Fibroblast of pulmonary artery (primary cell): ENCODE results near the gene EGF.
"Not testable (repeated sequence)": the region's sequence is repeated elsewhere in the genome, so short reads cannot be mapped to it uniquely, and the experiment has no call there.

Experiments
- DNase-seq: peaks from one replicate; pipeline ENCODE4 v3.0.0-alpha.2; 2010; ENCODE audit warnings: low read depth
- H3K4me3 ChIP-seq: replicated peaks from 2 replicates; pipeline ENCODE4 v1.5.1; 2011; ENCODE audit warnings: low read depth, mild to moderate bottlenecking, control low read depth, low read length, moderate library complexity
- CTCF ChIP-seq: IDR thresholded peaks from 2 replicates; pipeline ENCODE4 v1.5.1; 2011; ENCODE audit warnings: mild to moderate bottlenecking, control low read depth, low read length, inconsistent platforms; ENCODE audit errors: missing control alignments

Gene EGF

GRCh38 chr4:109875106-109875505 is 37.6 kb upstream of the EGF start:
- no peak overlapping the region for H3K4me3 ChIP-seq
- no peak for DNase-seq
- TF ChIP-seq CTCF, result no peak

GRCh38 chr4:109875553-109875952 is 37.1 kb upstream of the EGF start:
- not testable (repeated sequence) for H3K4me3 ChIP-seq, DNase-seq

GRCh38 chr4:109876634-109877265 is 35.9 kb upstream of the EGF start:
- no peak for TF ChIP-seq CTCF
- H3K4me3 ChIP-seq, result no peak overlapping the region

GRCh38 chr4:109877400-109877799 is 35.3 kb upstream of the EGF start:
- H3K4me3 ChIP-seq, result no peak overlapping the region
- no peak for TF ChIP-seq CTCF
- no peak for DNase-seq

More at GRCh38 chr4:109876634-109877265, 35.9 kb upstream of the EGF start:
- DNase-seq, result no peak

GRCh38 chr4:109878355-109878754 is 34.3 kb upstream of the EGF start:
- TF ChIP-seq CTCF, result no peak
- no peak for DNase-seq
- no peak overlapping the region for H3K4me3 ChIP-seq

GRCh38 chr4:109879081-109879480 is 33.6 kb upstream of the EGF start:
- TF ChIP-seq CTCF, result no peak
- H3K4me3 ChIP-seq, result no peak overlapping the region

GRCh38 chr4:109879636-109880314 is 32.9 kb upstream of the EGF start:
- H3K4me3 ChIP-seq, result no peak overlapping the region
- no peak for TF ChIP-seq CTCF
- DNase-seq, result no peak

More at GRCh38 chr4:109879081-109879480, 33.6 kb upstream of the EGF start:
- DNase-seq, result no peak
